ENCODE results near the gene SLC22A17.
A peak's percentile ranks its signal among the peaks of the same experiment; 100 is the strongest.
"Not testable (repeated sequence)": the region's sequence is repeated elsewhere in the genome, so short reads cannot be mapped to it uniquely, and the experiment has no call there.

Gene SLC22A17

GRCh38 chr14:23327947-23328744 is 24.5 kb downstream of the SLC22A17 start:
- DNase-seq = peak; percentile 57 to 59

GRCh38 chr14:23326491-23327332 is 26.0 kb downstream of the SLC22A17 start:
- DNase-seq = no peak

- not testable (repeated sequence) for DNase-seq
Observed at GRCh38 chr14:23325746-23326145, 26.9 kb downstream of the SLC22A17 start.

GRCh38 chr14:23324993-23325392 is 27.7 kb downstream of the SLC22A17 start:
- no peak for DNase-seq

GRCh38 chr14:23324455-23324846 is 28.2 kb downstream of the SLC22A17 start:
- no peak for DNase-seq

- no peak for DNase-seq
Observed at GRCh38 chr14:23323838-23324454, 28.7 kb downstream of the SLC22A17 start.

GRCh38 chr14:23322568-23323517 is 29.8 kb downstream of the SLC22A17 start:
- no peak for DNase-seq

- peak; percentile 47 to 53 for DNase-seq
Observed at GRCh38 chr14:23321572-23322547, 30.8 kb downstream of the SLC22A17 start.

GRCh38 chr14:23320584-23321571 is 31.8 kb downstream of the SLC22A17 start, which contains the start of gene PABPN1:
TSS of gene PABPN1 (plus strand) at chr14:23321457. CDS start at chr14:23321470, 13 bp downstream.
- DNase-seq = peak; percentile 95 to 96

GRCh38 chr14:23319746-23320583 is 32.7 kb downstream of the SLC22A17 start:
- no peak for DNase-seq

- DNase-seq = no peak
Observed at GRCh38 chr14:23316300-23316699, 36.4 kb downstream of the SLC22A17 start.

- no peak for DNase-seq
Observed at GRCh38 chr14:23310546-23310945, 42.1 kb downstream of the SLC22A17 start.

GRCh38 chr14:23308721-23309445 is 43.8 kb downstream of the SLC22A17 start:
- DNase-seq = no peak

GRCh38 chr14:23307687-23308644 is 44.7 kb downstream of the SLC22A17 start:
- no peak for DNase-seq

GRCh38 chr14:23307146-23307530 is 45.5 kb downstream of the SLC22A17 start:
- DNase-seq = no peak

- DNase-seq = no peak
Observed at GRCh38 chr14:23306412-23307145, 46.1 kb downstream of the SLC22A17 start, which contains the start of gene BCL2L2. TSS of gene BCL2L2 (plus strand) at chr14:23306833. CDS start at chr14:23307768, 935 bp downstream.
